GM20431 (cell line): ENCODE data around the gene CEACAM20.
"Not testable (repeated sequence)": the region's sequence is repeated elsewhere in the genome, so short reads cannot be mapped to it uniquely, and the experiment has no call there.

Experiments
- in situ Hi-C: fragments of 300-500 bp; cut with MseI, MboI; formaldehyde crosslinking; loops from one replicate; pipeline ENCODE4 v1.15.0; 2020; ENCODE audit warnings: low sequenced_read_pairs; ENCODE audit not compliant: unreplicated experiment

CEACAM20 gene

GRCh38 chr19:44550976-44551375 lies 21.5 kb upstream of the CEACAM20 start:
- in situ Hi-C loops: not testable (repeated sequence)

- in situ Hi-C loops: no loop called here
These were observed 20.0 kb upstream of the CEACAM20 start for GRCh38 chr19:44549507-44549906.

- in situ Hi-C loops: no loop called here
These were observed 19.3 kb upstream of the CEACAM20 start for GRCh38 chr19:44548736-44549135.

- in situ Hi-C loops: no loop called here
These were observed 14.6 kb upstream of the CEACAM20 start for GRCh38 chr19:44544031-44544430.

- in situ Hi-C loops: no loop called here
These were observed 13.2 kb upstream of the CEACAM20 start for GRCh38 chr19:44542671-44543070.

- in situ Hi-C loops: no loop called here
These were observed 11.3 kb upstream of the CEACAM20 start for GRCh38 chr19:44540736-44541135.

- in situ Hi-C loops: no loop called here
These were observed 10.5 kb upstream of the CEACAM20 start for GRCh38 chr19:44539991-44540390.

- in situ Hi-C loops: no loop called here
These were observed 9.9 kb upstream of the CEACAM20 start for GRCh38 chr19:44539236-44539826.

GRCh38 chr19:44535361-44535760 lies 5.9 kb upstream of the CEACAM20 start:
- in situ Hi-C loops: not testable (repeated sequence)

GRCh38 chr19:44532819-44533218 lies 3.3 kb upstream of the CEACAM20 start:
- in situ Hi-C loops: no loop called here

- in situ Hi-C loops: no loop called here
These were observed 1.3 kb upstream of the CEACAM20 start for GRCh38 chr19:44530777-44531176.

- in situ Hi-C loops: no loop called here
These were observed 1.9 kb downstream of the CEACAM20 start for GRCh38 chr19:44527554-44527953.

- in situ Hi-C loops: no loop called here
These were observed 3.6 kb downstream of the CEACAM20 start for GRCh38 chr19:44525721-44526430.

- in situ Hi-C loops: no loop called here
These were observed 8.1 kb downstream of the CEACAM20 start for GRCh38 chr19:44521370-44521769.

- in situ Hi-C loops: no loop called here
These were observed 12.3 kb downstream of the CEACAM20 start for GRCh38 chr19:44517146-44517545.

- in situ Hi-C loops: no loop called here
These were observed 13.6 kb downstream of the CEACAM20 start for GRCh38 chr19:44515907-44516306.

- in situ Hi-C loops: no loop called here
These were observed 14.4 kb downstream of the CEACAM20 start for GRCh38 chr19:44515031-44515430.

GRCh38 chr19:44512326-44513298 lies 16.9 kb downstream of the CEACAM20 start:
- in situ Hi-C loops: no loop called here

- in situ Hi-C loops: no loop called here
These were observed 20.0 kb downstream of the CEACAM20 start for GRCh38 chr19:44509478-44509877.

GRCh38 chr19:44499962-44500949 lies 29.2 kb downstream of the CEACAM20 start, which contains the start of gene ZNF180:
TSS of gene ZNF180 (minus strand) at chr19:44500522. CDS start at chr19:44497334, 3,188 bp downstream.
- in situ Hi-C loops: no loop called here
